ENCODE data around the gene NFILZ. TPM values are rescaled to one million over a fixed set of nuclear protein-coding genes. Genes with fewer than 3 reads are reported as not detected.

NFILZ gene
- total RNA-seq, 6 donors from 2014 or later, result not detected

DNA sequence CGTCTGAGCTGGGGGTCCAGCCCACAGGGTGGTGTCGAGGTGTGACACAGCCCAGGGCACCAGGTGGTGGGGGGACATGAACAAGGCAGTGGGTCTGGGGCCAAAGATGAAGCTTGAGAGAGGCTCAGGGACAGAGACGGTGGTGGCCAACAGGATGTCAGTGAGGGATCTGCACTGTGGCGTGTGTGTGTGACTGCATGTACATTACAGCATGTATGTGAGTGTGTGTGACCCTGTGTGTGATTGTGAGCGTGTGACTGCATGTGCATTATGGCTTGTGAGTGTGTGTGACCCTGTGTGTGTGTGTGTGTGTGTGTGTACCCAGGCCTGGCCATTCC is 21.5 kb upstream of the NFILZ start:
- 43 to 67% methylated on average over 5 of the region's 5 CpGs for WGBS, 2 donors
- H3K27ac ChIP-seq, result peak overlapping the region; percentile 64 to 90 (median 78)
- peak overlapping the region in 3 of 4 donors; percentile 49 to 70 (median 53) for H3K4me3 ChIP-seq
- H3K36me3 ChIP-seq, result peaks cover 0 to 13% (median 6%) of the 10 kb centered on the region in 4 donors
- H3K27me3 ChIP-seq, result peaks cover 0 to 4% (median 1%) of the 10 kb centered on the region in 4 donors
- no peak for DNase-seq
- peak in 1 of 2 donors; percentile 15 for ATAC-seq (ENCODE audit: low FRiP score in 2 of 2)
- H3K9me3 ChIP-seq, result peaks cover 0 to 8% (median 6%) of the 10 kb centered on the region in 4 donors
- TF ChIP-seq, protein P1, sequence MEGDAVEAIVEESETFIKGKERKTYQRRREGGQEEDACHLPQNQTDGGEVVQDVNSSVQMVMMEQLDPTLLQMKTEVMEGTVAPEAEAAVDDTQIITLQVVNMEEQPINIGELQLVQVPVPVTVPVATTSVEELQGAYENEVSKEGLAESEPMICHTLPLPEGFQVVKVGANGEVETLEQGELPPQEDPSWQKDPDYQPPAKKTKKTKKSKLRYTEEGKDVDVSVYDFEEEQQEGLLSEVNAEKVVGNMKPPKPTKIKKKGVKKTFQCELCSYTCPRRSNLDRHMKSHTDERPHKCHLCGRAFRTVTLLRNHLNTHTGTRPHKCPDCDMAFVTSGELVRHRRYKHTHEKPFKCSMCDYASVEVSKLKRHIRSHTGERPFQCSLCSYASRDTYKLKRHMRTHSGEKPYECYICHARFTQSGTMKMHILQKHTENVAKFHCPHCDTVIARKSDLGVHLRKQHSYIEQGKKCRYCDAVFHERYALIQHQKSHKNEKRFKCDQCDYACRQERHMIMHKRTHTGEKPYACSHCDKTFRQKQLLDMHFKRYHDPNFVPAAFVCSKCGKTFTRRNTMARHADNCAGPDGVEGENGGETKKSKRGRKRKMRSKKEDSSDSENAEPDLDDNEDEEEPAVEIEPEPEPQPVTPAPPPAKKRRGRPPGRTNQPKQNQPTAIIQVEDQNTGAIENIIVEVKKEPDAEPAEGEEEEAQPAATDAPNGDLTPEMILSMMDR (IDR thresholded peaks at IDR 0.05), result no peak
- TF ChIP-seq POLR2A (IDR thresholded peaks at IDR 0.05), result no peak
- no peak for TF ChIP-seq POLR2AphosphoS5 (IDR thresholded peaks at IDR 0.05)
- TF ChIP-seq EP300 (IDR thresholded peaks at IDR 0.05), result no peak
- peaks cover 19 to 41% (median 20%) of the 10 kb centered on the region in 4 donors for H3K4me1 ChIP-seq

DNA sequence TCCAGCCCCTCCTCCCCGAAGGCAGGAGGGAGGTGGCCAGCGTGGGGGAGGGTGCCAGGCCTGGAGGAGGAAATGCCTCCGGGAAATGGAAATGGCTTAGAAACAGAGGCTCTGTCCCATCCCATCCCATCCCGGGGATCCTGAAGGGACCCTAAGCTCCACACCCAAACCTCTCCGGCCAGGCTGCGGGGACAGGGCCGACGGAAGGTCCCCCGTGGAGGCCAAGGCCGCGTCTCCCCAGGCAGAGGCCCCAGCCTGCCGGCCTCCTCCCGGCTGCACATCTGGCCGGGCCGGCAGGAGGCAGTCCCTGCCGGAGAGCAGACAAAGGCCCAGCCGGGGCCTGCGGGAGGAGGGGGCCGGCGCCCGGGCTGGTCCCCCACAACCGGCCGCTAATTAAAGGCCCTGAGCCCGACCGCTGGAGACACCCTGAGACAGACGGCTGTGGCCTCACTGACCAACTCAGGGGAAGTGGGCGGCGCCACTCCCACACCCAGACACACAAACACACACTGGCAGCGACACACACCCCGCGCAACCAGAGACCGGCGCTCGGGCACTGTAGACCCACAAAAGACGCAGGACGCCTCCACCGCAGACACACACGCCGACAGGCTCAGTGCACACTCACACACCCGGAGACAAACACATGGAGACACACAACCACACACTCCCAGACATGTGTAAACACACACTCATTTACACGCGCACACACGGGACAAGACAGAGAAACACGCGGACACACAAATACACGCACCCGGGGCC is 21.0 kb upstream of the NFILZ start:
- Histone ChIP-seq H3K27me3 (peaks cover 0 to 4% (median 1%) of the 10 kb centered on the region in 4 donors), H3K9me3 (peaks cover 0 to 8% (median 6%) of the 10 kb centered on the region in 4 donors), H3K4me1 (peaks cover 19 to 41% (median 20%) of the 10 kb centered on the region in 4 donors), H3K27ac (peak overlapping the region; percentile 64 to 90 (median 78)), H3K36me3 (peaks cover 0 to 8% (median 5%) of the 10 kb centered on the region in 4 donors), H3K4me3 (peak overlapping the region; percentile 44 to 70 (median 51))
- ATAC-seq (ENCODE audit: low FRiP score in 2 of 2), result peak; percentile 54 to 63
- peak; percentile 36 to 86 for DNase-seq
- WGBS, 2 donors, result 6 to 7% methylated on average over 15 to 41 of the region's 47 CpGs
- TF ChIP-seq, protein P1 (IDR thresholded peaks at IDR 0.05), result peak in 2 of 6 experiments; percentile 13 to 31
- TF ChIP-seq POLR2AphosphoS5 (IDR thresholded peaks at IDR 0.05) (peak in 1 of 2 donors; percentile 7), POLR2A (IDR thresholded peaks at IDR 0.05) (no peak)

DNA sequence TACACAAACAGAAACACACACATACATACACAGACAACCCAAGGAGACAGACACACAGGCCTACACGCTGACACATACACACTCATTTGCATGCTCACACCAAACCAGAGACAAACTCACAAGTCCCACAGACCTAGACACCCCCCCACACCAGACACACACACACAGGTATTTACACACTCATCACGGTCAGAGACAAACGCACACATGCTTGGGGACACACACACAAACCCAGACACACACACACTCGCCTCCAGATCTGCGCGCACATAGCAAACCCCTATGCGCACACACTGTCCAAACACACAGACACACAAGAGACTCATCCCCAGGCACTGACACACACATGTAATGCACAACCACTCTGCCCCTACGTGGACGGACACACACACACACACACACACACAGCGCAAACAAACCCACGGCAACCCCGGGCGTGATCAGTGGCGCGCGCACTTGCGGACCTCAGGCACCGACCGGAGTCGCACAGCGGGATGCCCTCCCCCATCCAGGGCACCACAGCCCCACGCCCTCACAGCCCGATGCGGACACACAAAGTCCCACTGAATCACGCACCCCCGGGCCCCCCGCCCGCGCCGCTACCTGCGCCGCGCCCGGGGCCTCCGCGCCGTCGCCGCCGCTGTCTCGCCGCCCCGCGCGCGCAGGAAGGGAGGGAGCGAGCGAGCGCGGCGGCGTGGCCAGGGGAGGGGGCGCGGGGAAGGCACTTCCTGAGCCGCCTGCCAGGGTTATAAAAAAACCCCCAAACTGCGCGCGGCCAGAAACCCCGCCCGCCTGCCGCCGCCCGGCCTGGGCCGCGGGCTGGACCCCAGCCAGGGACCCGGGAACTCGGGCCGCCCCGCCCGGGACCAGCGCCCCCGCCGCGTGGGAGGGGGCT is 20.1 kb upstream of the NFILZ start, which contains the start of gene ADAMTS10:
TSS of gene ADAMTS10 (minus strand) at position 675 of the 895 bp plus-strand sequence. CDS start 5,005 bp downstream, outside the sequence.
- ATAC-seq (ENCODE audit: low FRiP score in 2 of 2) (peak in 1 of 2 donors; percentile 13), DNase-seq (peak in 1 of 2 donors; percentile 89)
- TF ChIP-seq, protein P1 (IDR thresholded peaks at IDR 0.05), result no peak
- no peak for TF ChIP-seq POLR2A (IDR thresholded peaks at IDR 0.05)
- no peak for TF ChIP-seq POLR2AphosphoS5 (IDR thresholded peaks at IDR 0.05)
- TF ChIP-seq EP300 (IDR thresholded peaks at IDR 0.05), result no peak
- H3K4me1 ChIP-seq, result peaks cover 19 to 41% (median 20%) of the 10 kb centered on the region in 4 donors
- no peaks in the 10 kb centered on the region for H3K36me3 ChIP-seq
- WGBS, 2 donors, result 0 to 1% methylated on average over 6 to 21 of the region's 74 CpGs
- peaks cover 0 to 4% (median 1%) of the 10 kb centered on the region in 4 donors for H3K27me3 ChIP-seq
- H3K27ac ChIP-seq, result peak within 1 kb of the TSS; percentile 64 to 90 (median 78)
- no peaks in the 10 kb centered on the region for H3K9me3 ChIP-seq
- H3K4me3 ChIP-seq, result peak within 1 kb of the TSS; percentile 44 to 70 (median 51)

DNA sequence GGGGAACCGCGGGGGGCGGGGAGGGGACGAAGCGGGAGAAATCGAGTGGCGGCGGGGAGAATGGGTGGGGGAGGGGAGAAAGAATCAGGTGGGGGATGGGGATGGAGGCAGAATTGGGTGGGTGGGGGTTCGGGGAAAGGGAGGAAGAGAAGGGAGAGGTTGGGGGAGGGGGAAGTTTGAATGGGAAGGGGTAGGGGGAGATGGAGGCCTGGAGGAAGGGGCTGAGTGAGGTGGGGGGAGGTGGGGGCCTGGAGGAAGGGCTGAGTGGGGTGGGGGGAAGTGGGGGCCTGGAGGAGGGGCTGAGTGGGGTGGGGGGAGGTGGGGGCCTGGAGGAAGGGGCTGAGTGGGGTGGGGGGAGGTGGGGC is 19.5 kb upstream of the NFILZ start:
- Histone ChIP-seq H3K4me3 (peak overlapping the region in 3 of 4 donors; percentile 49 to 70 (median 53)), H3K27ac (peak overlapping the region; percentile 64 to 90 (median 78)), H3K9me3 (no peaks in the 10 kb centered on the region), H3K4me1 (peaks cover 19 to 41% (median 20%) of the 10 kb centered on the region in 4 donors), H3K27me3 (peaks cover 0 to 4% (median 1%) of the 10 kb centered on the region in 4 donors), H3K36me3 (no peaks in the 10 kb centered on the region)
- WGBS, 2 donors, result no CpG with 5 or more reads among the region's 9 CpGs
- no peak for TF ChIP-seq EP300 (IDR thresholded peaks at IDR 0.05)
- TF ChIP-seq POLR2A (IDR thresholded peaks at IDR 0.05), result no peak
- no peak for TF ChIP-seq POLR2AphosphoS5 (IDR thresholded peaks at IDR 0.05)
- TF ChIP-seq, protein P1 (IDR thresholded peaks at IDR 0.05), result no peak
- DNase-seq, result no peak
- no peak for ATAC-seq (ENCODE audit: low FRiP score in 2 of 2)
